GM21528 (cell line): ENCODE results near the gene BAMBI.

ENCODE experiments used
- ATAC-seq: cut with Tn5 transposase; IDR thresholded peaks from one replicate; pipeline ENCODE4 v1.9.1; 2021; ENCODE audit warnings: mild to moderate bottlenecking, moderate library complexity; ENCODE audit not compliant: unreplicated experiment, low FRiP score

Gene BAMBI

DNA sequence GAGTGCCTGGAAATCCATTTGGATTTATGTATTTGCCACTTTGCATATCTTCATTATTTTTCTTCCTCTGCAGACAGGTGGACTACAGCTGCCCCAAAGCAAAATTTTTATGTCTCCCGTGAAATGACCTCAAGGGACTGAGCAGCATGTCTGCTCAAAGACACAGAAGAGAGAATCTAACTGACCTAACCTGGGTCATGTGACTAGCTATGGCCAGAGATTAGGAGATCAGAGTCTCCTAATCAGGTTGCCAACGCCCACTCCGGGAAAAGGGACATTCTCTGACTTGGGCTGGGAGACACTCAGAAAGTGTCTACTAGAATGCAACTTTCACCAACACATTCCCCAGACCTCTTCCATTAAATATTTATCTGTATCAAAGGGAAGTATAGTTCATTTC is 2.5 kb upstream of the BAMBI start:
- no peak for ATAC-seq

DNA sequence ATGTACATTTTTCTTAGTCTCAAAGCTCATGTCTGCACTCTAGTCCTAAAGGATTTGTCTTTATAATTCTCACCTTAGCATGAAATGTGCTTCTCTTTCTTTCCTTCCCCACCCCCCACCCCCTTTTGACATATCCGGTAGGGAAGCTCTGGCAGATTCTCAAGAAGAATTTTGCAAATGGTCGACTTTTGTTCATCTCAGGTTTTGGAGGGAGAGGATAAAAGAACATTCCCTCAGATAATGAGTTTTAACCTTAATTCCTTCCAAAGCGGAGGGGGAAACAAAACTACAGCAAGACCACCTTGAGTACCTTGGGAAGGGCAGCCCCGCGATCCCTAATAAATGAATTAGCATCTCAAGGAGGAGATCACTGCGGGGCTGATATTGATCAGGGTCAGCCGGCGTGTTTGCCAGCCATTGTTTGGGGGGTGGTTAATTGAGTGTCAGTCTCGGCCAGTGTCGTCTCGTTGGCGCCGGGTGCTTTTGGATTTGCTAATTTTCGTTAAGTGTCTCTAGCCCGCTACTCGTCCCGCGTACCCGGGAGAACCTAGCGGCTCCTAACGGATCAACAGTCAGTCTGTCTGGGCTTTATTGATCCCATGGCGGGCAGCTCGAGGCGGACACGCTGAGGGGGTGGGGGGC is 874 bp upstream of the BAMBI start:
- no peak for ATAC-seq

DNA sequence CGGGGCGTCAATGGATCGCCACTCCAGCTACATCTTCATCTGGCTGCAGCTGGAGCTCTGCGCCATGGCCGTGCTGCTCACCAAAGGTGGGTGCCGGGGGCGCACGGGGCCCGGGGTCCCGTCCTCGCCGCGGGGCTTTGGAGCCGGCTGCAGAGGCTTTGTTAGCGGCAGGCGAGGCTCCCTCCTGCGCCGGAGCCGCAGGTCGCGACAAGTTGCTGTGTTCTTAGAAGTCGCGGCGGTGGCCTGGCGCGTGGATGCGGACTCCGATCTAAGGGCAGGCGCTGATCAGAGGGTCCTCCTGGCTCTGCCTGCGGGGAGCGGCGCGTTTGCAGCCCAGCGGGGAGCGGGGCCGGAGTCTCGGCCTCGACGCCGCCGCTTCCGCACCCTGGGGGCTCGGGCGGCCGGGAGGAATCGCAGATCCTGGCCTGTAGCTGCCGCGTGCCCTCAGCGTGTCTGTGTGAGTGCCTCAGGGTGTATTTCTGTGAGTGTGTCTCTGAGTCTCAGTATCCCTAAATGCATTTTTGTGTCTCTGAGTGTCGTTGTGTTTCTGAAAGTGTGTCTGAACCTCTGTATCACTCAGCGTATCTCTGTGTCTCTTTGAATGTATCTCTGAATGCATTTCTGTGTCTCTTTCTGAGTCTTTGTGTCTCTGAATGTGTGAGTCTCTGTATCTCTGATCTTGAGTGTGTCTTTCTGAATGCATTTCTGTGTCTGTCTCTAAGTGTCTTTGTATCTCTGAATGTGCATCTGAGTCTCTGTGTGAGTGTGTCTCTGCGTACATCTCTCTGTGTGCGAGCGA is 766 bp downstream of the BAMBI start:
- ATAC-seq = no peak

DNA sequence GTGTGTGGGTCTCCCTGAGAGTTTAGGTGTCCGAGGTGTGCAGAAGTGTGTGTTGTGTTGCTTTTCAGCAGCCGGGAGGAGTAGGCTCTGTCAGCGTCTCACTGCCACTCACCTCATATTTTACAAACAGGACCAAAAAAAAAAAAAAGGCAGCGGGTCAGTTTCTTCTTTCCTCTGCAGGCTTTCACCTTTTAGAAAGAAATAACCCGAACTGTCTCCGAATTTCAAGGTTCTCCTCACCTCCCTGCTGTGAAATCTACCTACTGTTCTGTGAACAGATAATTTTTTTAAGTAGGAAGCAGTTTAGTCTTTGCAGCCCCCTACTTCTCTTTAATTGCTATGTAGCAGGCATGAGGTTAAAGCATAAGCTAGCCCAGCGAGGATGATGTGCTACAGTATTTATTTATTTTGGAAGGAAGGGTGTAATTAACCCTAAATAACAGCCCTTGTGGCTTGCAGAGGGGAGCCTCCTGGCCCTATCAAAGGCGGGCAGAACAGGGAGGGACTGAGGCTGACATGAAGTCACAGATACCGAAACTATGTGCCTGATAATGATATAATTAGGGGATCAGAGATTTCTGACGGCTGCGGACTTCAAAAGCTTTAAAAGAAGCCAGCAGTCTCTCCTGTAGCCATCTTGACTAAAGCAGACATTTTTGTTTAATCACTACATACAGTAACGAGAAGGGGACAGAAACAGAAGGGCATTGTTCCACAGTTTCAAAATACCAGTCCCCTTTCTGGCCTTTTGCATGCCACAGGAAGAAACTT is 1.6 kb downstream of the BAMBI start:
- no peak for ATAC-seq

DNA sequence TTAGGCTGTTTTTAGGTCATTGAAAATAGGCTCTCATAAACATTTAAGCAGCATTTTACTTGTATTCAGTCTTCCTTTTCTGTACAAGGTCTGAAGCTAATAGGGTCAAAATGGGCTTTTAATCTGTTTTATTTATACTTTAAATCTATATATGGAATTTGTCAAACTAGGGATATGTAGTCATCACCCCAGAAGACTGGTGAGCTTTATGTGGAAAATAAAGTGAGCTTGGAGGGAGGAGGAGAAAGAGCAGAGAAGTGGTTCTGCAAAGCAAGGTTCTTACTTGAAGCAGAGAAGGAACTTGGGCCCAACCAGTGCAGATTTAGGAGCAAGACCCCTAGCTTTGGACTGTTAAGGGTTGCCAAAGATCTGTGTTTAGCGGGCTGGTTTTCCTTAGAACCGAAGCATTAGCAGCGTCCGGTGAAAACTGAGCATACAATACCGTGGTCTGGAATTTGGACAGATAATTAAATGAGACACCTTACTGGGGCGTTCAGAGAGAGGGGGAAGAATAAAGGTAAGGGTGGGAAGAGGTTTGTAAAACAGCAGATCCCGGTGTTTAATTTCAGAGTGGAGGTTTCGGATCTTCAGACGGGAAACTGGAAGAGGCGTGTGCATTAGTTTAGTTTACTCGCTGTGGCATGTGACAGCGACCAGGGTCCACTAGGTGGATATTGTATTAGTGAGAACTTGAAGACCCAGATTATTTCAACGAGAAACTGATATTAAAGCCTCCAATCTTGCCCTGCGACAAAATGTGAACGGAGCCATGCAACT is 2.4 kb downstream of the BAMBI start:
- no peak for ATAC-seq

DNA sequence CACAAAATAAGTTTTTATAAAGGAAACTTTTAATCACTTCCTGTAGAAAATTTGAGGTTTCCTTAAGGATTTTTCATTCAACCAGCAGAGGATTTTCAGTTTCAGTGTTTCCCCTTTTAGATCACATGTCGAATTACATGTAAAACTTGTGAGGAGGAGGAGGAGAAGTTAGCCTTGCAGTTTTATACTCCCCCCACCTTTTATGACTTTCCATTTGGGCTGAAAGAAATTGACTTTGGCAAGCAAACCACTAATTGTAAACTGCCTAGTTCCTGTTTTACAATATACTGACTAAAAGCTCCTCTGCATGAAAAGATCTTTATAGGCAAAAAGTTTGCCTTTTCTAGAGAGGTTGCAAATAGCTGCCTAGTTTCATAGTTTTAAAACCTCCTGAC is 3.0 kb downstream of the BAMBI start:
- ATAC-seq = no peak

DNA sequence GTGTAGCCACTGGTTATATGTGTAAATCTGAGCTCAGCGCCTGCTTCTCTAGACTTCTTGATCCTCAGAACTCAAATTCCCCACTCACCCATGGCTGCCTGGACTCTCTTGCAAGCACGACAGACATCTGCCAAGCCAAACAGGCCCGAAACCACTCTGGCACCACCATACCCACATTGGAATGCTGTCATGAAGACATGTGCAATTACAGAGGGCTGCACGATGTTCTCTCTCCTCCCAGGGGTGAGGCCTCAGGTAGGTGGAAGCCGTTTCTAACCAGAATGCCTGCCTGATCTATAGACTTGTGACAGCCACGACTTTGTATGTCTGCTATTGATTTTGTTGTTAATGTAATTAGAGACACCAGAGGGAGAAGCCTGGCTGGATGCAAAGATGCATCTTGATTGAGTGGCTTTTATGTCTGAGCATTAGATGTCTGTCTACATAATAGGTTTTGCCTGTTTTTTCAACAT is 4.0 kb downstream of the BAMBI start:
- ATAC-seq = no peak

DNA sequence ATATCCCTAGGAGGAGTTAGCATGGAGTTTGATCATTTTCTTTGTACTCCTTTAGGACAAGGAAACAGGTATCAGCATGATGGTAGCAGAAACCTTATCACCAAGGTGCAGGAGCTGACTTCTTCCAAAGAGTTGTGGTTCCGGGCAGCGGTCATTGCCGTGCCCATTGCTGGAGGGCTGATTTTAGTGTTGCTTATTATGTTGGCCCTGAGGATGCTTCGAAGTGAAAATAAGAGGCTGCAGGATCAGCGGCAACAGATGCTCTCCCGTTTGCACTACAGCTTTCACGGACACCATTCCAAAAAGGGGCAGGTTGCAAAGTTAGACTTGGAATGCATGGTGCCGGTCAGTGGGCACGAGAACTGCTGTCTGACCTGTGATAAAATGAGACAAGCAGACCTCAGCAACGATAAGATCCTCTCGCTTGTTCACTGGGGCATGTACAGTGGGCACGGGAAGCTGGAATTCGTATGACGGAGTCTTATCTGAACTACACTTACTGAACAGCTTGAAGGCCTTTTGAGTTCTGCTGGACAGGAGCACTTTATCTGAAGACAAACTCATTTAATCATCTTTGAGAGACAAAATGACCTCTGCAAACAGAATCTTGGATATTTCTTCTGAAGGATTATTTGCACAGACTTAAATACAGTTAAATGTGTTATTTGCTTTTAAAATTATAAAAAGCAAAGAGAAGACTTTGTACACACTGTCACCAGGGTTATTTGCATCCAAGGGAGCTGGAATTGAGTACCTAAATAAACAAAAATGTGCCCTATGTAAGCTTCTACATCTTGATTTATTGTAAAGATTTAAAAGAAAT is 4.8 kb downstream of the BAMBI start:
- ATAC-seq = no peak

DNA sequence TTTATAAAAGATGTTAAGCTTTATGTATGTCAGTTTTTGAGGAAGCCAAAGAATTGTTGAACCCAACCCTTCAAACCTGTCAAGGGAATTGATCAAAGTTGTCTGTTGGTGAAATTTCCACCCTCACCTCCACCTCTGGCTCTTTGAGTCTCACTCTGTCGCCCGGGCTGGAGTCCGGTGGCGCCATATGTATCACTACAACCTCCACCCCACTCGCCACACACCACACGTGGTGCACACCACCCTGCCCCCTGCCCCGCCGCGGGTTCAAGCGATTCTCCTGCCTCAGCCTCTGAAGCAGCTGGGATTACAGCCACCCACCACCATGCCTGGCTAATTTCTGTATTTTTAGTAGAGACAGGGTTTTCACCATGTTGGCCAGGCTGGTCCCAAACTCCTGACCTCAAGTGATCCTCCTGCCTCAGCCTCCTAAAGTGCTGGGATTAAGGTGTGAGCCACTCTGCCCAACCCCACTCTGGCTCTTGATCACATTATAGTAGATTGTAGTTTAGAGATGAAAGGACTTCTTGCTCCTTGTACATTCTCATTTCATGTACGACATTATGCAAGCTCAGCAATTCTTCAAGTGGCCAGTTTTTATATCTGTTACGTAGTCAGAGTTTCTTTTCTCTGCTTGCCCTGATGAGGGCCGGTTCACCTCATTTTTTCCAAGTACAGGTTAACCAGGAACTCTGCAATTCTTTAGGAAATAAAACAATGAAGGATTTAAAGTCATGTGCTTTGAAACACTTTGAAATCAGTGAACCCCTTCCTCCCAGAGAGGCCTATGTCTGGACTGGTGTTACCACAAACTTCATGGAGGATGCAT is 7.0 kb downstream of the BAMBI start:
- no peak for ATAC-seq

DNA sequence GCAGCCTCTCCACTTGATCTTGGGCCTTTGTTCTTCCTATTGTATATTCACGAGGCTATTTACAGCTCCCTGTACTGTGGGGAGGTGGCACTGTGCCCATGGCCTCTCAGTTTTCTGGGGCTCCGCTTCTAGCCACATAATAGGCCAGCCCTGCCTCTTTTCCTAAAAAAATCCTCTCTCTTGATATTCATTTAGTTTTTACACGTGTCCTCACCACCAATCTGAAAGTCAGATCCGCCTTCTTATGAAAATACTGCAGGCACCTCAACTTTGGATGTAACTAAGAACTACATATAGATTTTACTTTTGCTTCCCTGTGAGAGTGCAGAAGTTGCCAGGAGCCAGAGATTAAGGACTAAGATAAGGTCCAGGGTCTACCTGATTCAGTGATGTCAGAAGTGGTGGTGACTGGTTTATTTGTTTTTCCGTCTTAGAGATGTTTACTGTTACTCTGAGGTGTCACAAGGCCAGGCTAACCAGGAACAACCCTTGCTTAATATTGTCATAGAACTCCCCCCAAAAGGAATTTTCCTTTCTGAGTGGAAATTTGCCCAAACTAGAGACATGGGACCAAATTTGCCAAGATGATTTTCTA is 7.8 kb downstream of the BAMBI start:
- no peak for ATAC-seq

DNA sequence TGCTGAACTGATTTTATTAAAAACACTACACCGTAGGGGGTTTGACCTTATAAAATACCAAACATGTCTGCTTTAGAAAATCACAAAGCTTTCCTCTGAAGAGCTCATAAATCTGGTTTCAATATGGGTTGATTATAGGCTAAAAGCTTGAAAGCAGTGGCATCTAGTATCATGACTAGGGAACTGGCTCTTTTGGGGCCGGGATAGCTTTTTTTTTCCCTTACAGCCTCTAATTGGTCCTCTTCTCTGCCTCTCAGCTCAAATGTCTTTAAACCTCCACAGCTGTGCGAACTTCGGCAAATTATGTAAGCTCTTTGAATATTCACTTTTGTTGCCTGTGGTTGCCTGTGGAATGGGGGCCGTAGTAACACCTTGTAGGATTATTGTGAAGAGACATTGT is 8.4 kb downstream of the BAMBI start:
- ATAC-seq = no peak

DNA sequence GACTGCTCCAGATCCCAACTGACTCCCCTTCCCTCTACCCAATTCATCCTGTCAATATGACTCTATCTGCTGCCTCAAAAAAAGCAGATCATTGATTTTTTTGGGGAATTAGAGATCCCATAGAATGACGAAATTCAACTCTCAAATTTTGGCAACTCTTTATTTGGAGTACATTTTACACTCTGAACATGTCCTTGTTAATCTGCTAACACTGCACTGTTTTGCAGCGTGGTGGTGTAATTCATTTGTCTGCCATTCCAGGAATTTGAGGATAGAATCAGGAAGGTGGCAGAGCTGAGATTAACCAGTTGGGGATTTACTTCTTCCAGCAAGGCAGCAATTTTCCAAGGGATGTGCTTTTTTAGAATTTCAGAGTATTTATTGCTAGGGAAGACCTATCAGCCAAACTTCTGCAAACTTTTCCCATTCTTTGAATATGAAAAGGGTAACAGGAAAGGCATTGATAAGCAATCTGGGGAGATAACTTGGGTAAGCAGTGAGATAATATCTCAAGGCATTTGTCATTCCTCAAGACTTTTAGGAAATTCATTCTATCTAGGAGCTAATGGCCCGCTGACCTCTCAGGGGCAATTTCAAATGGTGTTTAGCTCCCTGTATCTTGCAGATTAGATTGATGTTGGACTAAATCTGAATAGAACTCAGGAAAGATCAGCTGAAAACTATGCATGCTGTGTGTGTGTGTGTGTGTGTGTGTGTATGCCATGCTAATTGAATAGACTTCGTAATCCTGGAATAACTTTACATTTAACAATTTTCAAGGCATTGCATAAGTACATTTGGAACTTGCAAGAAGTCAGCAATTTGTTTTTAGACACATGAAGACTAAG is 9.7 kb downstream of the BAMBI start:
- ATAC-seq = no peak

DNA sequence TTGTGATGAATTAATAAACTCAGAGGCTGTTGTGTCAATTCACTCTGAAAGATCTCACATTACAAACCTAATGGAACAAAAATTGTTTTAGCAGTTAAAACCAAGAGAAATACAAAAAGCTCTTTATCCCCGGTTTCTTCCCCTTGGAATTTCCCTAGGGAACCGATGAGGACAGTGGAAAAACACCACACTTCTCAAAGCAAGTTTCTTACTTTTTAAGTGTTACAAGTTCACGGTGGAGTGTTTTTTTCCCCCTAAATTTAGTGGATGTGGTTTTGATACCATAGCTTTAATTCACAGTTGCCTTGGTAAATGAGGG is 10.3 kb downstream of the BAMBI start:
- ATAC-seq = no peak

DNA sequence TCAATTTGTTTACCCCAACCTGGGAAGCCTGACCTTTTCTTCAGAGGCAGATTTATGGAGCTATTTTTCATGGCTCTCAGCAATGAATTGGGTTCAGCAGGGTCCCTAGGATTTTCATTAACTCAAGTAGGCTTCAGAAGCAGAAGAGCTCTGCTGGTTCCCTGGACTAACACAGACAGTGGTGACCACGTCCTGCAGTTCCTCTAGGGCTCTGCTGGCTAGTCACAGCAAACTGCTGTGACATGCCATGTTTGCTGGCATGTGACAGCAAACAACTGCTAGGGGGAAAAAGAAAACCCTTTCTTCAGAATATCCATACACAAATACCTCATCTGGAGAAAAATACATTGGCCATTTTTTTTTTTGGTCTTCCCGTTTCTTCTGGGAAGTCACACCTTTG is 13.2 kb downstream of the BAMBI start:
- ATAC-seq = no peak

DNA sequence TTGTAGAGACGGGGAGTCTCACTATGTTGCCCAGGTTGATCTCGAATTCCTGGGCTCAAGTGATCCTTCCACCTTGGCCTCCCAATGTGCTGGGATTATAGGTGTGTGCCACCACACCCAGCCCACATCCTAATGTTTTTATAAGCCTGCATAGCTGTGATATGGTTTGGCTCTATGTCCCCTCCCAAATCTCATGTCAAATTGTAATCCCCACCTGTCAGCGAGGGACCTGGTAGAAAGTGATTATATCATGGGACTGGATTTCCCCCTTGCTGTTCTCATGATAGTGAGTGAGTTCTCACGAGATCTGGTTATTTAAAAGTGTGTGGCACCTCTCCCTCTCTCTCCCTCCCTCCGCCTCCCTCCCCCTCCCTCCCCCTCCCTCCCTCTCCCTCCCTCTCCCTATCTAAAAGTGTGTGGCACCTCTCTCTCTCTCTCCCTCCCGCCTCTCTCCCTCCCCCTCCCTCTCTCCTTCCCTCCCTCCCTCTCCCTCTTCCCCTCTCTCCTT is 13.9 kb downstream of the BAMBI start:
- ATAC-seq = no peak

DNA sequence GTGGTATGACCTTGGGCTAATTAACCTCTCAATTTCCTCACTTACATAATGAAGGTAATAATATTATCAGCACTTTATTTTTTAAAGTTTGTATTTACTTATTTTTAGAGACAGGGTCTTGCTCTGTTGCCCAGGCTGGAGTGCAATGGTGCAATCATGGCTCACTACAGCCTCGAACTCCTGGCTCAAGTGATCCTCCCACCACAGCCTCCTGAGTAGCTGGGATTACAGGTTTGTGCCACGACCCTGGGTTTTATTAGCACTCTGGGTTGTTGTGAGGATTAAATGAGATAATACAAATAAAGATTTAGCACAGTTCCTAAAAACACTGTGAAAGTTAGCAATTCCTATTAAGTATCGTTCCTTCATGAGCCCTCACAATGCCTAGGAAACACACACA is 14.7 kb downstream of the BAMBI start:
- ATAC-seq = no peak

DNA sequence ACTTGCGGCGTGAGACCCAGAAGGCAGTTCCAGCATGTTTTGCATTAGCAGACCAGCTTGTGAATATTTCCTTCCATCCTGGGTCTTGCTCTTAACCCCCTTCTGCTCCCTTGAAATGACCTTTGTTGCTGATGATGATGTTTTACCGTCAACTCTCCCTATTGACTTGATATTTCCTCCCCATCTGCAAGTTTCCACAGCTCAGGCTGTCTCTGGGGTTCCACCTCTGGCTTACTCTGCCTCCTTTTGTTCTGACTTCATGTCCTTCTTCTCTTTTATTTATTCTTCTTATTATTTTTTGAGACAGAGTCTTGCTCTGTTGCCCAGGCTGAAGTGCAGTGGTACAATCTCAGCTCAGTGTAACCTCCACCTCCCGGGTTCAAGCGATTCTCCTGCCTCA is 17.2 kb downstream of the BAMBI start:
- no peak for ATAC-seq

DNA sequence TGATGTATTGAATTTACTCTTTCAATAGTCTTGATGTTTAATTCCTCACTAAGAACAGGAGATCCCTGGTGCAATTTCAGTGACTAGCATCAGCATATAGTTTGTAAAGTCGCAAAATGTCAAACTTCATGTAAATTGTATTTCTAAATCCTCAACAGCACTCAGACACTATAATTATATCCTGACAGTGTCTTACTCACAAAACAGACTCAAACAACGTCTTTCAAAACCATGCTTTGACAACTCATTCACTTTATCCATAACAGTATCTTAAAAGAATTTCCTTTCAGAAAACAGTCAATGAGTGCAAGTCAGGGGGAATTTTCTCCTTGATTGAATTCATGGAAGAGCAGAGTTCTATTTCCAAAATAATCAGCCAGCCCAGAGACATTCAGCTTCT is 20.8 kb downstream of the BAMBI start:
- ATAC-seq = no peak
